NCI-H774 (cell line): ENCODE data around the gene TOR4A.

Experiments
- DNase-seq: peaks from one replicate; lab custom pipeline; 2025; lab: John Stamatoyannopoulos, UW

TOR4A gene

DNA sequence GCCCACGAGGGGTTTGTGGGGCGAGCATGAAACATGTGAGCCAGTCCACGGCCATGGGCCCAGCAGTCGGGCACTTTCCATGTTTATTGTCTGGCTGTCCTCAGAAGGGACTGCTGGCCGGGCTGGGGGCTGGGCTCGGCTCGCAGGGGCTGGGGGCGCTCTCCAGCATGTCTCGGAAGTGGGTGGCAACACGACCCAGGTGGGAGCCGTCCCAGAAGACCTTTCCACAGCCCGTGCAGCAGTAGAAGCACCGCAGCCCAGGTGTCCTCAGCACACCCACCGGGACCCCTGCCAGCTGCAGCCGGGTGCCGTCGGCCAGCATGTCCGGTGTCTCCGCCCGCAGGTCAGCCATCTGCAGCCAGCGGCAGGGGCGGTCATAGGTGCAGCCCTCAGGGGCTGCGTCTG, 29.3 kb downstream of the TOR4A start:
- no peak for DNase-seq

- DNase-seq, result no peak
Observed at GRCh38 chr9:137307255-137308056, 29.9 kb downstream of the TOR4A start.

- no peak for DNase-seq
Observed at GRCh38 chr9:137308057-137308619, 30.6 kb downstream of the TOR4A start.

GRCh38 chr9:137309368-137310188, 32.1 kb downstream of the TOR4A start:
- DNase-seq, result no peak

DNA sequence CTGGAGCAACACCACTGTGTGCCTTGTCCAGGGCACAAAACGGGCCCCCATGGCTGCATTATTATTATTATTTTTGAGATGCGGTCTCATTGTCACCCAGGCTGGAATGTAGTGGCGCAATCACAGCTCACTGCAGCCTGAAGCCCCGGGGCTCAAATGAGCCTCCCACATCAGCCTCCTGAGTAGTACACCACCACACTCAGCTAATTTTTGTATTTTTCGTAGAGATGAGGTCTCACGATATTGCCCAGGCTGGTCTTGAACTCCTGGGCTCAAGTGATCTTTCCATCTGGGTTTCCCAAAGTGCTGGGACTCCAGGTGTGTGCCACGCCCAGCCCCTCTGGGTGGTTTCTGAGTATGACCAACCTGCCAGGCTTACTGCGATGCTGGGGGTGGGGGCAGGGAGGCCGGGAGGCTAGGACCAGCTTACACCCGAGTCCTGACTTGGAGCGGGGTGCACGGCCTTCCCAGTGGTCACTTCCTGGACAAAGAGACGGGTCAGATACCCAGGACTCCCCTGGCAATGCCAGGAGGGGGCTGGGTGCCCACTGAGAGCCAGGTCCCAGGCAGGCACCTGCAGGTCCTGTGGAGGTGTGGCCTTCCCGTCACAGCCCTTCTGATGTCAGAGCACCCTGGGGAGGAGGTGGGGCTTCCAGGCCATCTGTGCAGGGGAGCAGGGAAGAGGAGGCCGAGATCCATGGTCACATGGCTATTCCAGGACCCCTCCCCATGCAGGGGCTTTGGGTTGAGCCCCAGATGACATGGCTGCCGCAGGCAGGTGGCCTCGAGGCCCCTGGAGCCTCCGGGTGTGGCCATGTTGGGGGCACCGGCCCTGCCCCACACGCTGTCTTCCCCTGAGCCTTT, 32.9 kb downstream of the TOR4A start:
- DNase-seq, result peak; percentile 71

- peak; percentile 83 for DNase-seq
Observed at GRCh38 chr9:137311171-137311985, 33.9 kb downstream of the TOR4A start.

DNA sequence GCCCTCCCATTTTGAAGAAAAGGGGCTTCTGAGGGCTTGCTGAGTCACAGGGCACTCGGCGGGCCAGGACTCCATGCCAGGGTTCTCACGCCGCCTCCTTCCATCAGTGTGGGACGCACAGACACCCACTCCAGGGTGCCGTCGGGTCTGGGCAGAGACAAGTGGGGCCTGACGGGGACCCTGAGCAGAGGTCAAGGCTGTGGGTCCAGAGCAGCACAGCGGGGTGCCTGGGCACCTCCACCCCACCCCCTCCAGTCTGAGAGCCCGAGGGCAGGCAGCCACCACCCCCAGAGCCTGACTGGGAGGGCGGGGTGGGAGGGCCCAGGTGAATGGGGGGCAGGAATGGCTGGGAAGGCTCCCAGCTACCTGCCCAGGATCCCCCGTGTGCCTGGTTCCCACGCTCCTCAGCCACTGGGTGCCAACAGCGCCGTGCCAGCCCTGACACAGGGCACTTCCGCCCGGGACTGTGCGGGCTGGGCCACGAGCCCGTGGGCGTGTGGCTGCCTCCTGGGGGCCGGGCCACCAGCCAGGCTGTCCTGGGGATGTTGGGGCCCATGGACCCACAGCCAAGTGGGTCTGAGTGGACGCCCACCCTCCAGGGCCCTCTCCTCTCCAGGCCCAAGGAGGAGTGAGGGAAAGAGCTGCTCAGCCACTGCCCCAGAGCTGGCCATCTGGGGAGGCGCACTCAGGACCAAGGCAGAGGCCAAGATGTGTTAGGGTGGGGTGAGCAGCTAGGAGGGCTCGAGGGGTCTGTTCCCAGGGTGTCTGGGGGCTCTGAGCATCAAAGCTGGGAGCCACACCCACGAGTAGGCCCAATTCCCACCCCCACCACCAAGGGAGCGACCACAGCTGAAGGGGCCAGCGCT, 34.7 kb downstream of the TOR4A start:
- no peak for DNase-seq

GRCh38 chr9:137312852-137313325, 35.4 kb downstream of the TOR4A start:
- no peak for DNase-seq

- no peak for DNase-seq
Observed at GRCh38 chr9:137313326-137313936, 35.9 kb downstream of the TOR4A start.

DNA sequence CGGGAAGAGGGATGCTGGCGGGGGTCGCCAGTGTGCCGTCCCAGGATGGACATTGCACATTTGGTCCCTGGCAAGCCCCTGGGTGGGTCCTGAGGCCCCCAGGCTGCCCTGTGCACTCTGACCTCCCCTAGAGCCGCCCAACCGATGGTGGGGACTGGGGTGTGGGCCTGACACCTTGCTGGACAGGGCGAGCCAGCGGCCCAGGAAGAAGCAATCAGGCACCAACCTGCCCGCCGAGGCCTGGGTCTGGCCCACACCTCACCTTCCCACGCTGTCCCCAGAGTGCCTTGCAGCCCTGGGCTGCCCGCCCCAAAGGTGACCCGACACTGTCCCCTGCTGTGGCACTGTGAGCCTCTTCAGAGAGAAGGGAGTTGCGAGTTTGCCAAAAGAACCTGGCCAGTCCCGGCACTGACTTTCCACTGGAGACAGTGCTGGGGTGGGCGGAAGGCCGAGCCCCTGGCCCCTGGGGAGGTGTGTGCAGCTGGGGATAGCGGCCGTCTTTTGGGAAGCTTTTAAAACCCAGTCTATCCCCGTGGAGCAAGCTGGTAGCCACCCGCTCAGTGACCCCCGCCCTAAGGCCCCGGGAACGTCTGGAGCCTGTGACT, 36.5 kb downstream of the TOR4A start:
- DNase-seq, result no peak

- DNase-seq, result no peak
Observed at GRCh38 chr9:137314561-137315560, 37.3 kb downstream of the TOR4A start.

- no peak for DNase-seq
Observed at GRCh38 chr9:137315581-137316011, 38.1 kb downstream of the TOR4A start.

GRCh38 chr9:137316012-137316981, 38.8 kb downstream of the TOR4A start:
- peak; percentile 74 for DNase-seq

- no peak for DNase-seq
Observed at GRCh38 chr9:137317021-137317717, 39.6 kb downstream of the TOR4A start.

DNA sequence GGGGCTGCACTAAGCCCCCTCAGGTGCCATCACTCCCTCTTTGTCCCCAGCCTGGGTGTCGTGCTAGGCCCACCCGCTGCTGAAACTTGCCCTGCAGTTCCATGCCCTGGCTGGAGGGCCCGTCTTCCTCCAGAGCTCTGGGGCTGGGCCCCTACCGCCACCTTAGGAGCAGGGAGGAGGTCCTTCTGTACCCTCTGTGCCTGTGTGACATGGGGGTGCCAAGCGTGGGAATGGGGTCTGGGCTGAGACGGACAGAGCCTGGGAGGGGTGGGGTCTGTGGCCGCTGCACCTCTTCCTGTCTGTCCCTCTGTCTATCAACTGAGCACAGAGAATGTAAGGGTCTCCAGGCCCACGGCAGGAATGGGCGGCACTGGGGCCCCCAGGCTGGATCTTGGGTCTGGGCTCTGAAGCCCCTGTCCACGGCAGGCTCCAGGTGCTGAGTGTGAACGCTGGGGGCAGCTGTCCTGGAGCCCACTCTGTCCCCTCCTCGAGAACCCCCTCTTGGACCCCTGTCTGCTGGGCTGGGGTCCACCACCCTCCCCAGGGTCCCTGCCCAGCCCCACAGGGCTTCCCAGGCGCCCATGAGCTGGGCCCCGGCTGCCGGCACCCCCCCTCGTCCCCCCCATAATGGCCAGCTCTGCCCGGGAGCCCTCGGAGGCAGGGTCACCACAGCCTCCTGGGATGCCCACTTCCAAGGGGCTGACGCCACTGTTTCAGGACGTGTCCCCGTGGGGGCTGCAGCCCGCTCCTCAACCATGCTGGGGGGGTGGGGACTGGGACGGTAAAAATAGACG, 40.4 kb downstream of the TOR4A start:
- DNase-seq, result no peak
